ENCODE data around the gene BPIFB3.

The BPIFB3 gene

GRCh38 chr20:33065785-33066184 lies 12.1 kb downstream of the BPIFB3 start:
- TF ChIP-seq POLR2AphosphoS5 (IDR thresholded peaks at IDR 0.05; ENCODE audit: low read depth, low read length) (no peak), TAF1 (IDR thresholded peaks at IDR 0.05; ENCODE audit: low read depth, low read length) (no peak), POU2F2 (IDR thresholded peaks at IDR 0.05; ENCODE audit: low read depth, low read length) (no peak)
- FAIRE-seq: no peak

DNA sequence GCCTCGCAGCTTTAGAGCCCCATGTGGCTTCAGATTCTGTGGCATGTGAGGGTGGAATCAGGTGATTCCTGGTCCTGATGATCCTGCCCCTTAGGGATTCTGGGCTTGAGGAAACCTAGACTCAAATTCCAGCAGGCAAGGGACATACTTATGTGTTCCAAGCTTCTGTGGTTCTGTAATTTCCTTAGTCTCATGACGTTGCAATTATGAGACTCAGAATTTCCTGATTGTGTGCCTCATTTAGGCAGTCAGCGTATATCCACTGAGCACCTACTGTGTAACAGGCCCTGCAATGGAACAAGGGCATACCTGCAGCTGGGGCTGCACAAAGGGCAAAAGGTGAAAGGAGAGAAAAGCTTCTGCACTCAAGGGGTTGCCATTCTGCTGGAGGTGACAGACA lies 14.1 kb downstream of the BPIFB3 start:
- TF ChIP-seq POU2F2 (IDR thresholded peaks at IDR 0.05; ENCODE audit: low read depth, low read length) (no peak), PAX5 (IDR thresholded peaks at IDR 0.05; ENCODE audit: insufficient read depth, low read length, severe bottlenecking) (no peak), POLR2AphosphoS5 (IDR thresholded peaks at IDR 0.05; ENCODE audit: low read depth, low read length) (no peak), SPI1 (IDR thresholded peaks at IDR 0.05; ENCODE audit: low read depth, low read length) (no peak), POLR2A (IDR thresholded peaks at IDR 0.05; ENCODE audit: low read depth, low read length) (no peak)
- FAIRE-seq (no peak), DNase-seq (ENCODE audit: insufficient read length, low spot score) (no peak)

More at GRCh38 chr20:33065785-33066184, 12.1 kb downstream of the BPIFB3 start:
- no peak for DNase-seq (ENCODE audit: insufficient read length, low spot score)

DNA sequence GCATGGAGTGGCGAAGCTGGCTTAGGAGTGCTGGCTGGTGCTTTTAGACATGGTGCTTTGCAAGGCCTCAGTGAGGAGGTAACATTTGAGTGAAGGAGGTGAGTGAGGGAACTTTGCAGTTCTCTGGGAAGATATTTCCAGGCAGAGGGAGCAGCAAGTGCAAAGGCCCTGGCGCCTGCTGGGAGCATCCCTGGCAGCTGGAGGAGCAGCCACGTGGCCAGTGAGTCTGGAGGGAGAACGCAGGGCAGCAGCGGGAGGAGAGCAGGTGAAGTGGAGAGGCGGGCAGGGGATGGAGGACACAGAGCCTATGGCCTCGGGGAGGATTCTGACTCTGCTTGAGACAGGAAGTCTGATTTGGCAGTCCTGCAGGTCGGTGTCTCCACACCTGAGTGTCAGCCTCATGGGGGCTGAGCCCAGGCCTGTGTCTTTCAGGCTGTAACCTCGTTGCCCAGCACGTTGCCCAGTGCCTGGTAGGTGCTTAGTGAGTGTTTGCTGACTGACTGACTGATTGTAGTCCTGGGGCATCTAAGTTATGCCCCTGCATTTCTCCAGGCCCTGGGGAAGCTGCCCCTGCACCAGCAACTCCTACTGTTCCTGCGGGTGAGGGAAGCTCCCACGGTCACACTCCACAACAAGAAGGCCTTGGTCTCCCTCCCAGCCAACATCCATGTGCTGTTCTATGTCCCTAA lies 14.7 kb downstream of the BPIFB3 start:
- no peak for TF ChIP-seq POU2F2 (IDR thresholded peaks at IDR 0.05; ENCODE audit: low read depth, low read length)
- no peak for TF ChIP-seq PAX5 (IDR thresholded peaks at IDR 0.05; ENCODE audit: insufficient read depth, low read length, severe bottlenecking)
- no peak for TF ChIP-seq POLR2A (IDR thresholded peaks at IDR 0.05; ENCODE audit: low read depth, low read length)
- no peak for TF ChIP-seq POLR2AphosphoS5 (IDR thresholded peaks at IDR 0.05; ENCODE audit: low read depth, low read length)
- TF ChIP-seq TAF1 (IDR thresholded peaks at IDR 0.05; ENCODE audit: low read depth, low read length): no peak
- TF ChIP-seq SPI1 (IDR thresholded peaks at IDR 0.05; ENCODE audit: low read depth, low read length): no peak
- FAIRE-seq (no peak), DNase-seq (ENCODE audit: insufficient read length, low spot score) (no peak)

DNA sequence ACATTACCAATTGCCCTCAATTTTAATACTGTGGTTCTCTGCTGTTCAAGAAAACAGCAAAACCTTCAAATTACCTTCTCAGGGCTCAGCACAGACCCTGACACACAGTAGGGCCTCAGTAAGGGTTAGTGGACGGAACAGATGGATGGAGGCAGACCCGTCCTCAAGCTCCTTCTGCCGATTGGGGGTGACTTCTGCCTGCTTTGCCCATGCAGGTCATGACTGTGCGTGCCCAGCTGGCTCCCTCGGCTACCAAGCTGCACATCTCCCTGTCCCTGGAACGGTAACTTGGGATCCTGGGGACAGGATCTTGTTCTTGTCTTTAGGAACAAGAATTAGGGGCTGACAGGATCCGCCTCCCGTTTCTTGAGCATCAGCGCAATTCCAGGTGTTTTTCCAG lies 16.0 kb downstream of the BPIFB3 start:
- FAIRE-seq: no peak
- no peak for DNase-seq (ENCODE audit: insufficient read length, low spot score)
- no peak for TF ChIP-seq POU2F2 (IDR thresholded peaks at IDR 0.05; ENCODE audit: low read depth, low read length)
- TF ChIP-seq SPI1 (IDR thresholded peaks at IDR 0.05; ENCODE audit: low read depth, low read length): no peak

GRCh38 chr20:33070111-33071053 lies 16.7 kb downstream of the BPIFB3 start:
- DNase-seq (ENCODE audit: insufficient read length, low spot score) (no peak), FAIRE-seq (no peak)
- no peak for TF ChIP-seq POLR2AphosphoS5 (IDR thresholded peaks at IDR 0.05; ENCODE audit: low read depth, low read length)
- TF ChIP-seq TAF1 (IDR thresholded peaks at IDR 0.05; ENCODE audit: low read depth, low read length): no peak

GRCh38 chr20:33071198-33071597 lies 17.5 kb downstream of the BPIFB3 start:
- FAIRE-seq (no peak), DNase-seq (ENCODE audit: insufficient read length, low spot score) (no peak)
- TF ChIP-seq PAX5 (IDR thresholded peaks at IDR 0.05; ENCODE audit: insufficient read depth, low read length, severe bottlenecking) (no peak), TAF1 (IDR thresholded peaks at IDR 0.05; ENCODE audit: low read depth, low read length) (no peak), POLR2AphosphoS5 (IDR thresholded peaks at IDR 0.05; ENCODE audit: low read depth, low read length) (no peak), POLR2A (IDR thresholded peaks at IDR 0.05; ENCODE audit: low read depth, low read length) (no peak), SPI1 (IDR thresholded peaks at IDR 0.05; ENCODE audit: low read depth, low read length) (no peak), POU2F2 (IDR thresholded peaks at IDR 0.05; ENCODE audit: low read depth, low read length) (no peak)

- TF ChIP-seq TAF1 (IDR thresholded peaks at IDR 0.05; ENCODE audit: low read depth, low read length) (no peak), POLR2A (IDR thresholded peaks at IDR 0.05; ENCODE audit: low read depth, low read length) (no peak), PAX5 (IDR thresholded peaks at IDR 0.05; ENCODE audit: insufficient read depth, low read length, severe bottlenecking) (no peak), POLR2AphosphoS5 (IDR thresholded peaks at IDR 0.05; ENCODE audit: low read depth, low read length) (no peak), SPI1 (IDR thresholded peaks at IDR 0.05; ENCODE audit: low read depth, low read length) (no peak), POU2F2 (IDR thresholded peaks at IDR 0.05; ENCODE audit: low read depth, low read length) (no peak)
- DNase-seq (ENCODE audit: insufficient read length, low spot score) (no peak), FAIRE-seq (no peak)
Measured at GRCh38 chr20:33072362-33072761, 18.7 kb downstream of the BPIFB3 start.

- FAIRE-seq (no peak), DNase-seq (ENCODE audit: insufficient read length, low spot score) (no peak)
- no peak for TF ChIP-seq TAF1 (IDR thresholded peaks at IDR 0.05; ENCODE audit: low read depth, low read length)
- TF ChIP-seq POU2F2 (IDR thresholded peaks at IDR 0.05; ENCODE audit: low read depth, low read length): no peak
- no peak for TF ChIP-seq PAX5 (IDR thresholded peaks at IDR 0.05; ENCODE audit: insufficient read depth, low read length, severe bottlenecking)
- TF ChIP-seq POLR2AphosphoS5 (IDR thresholded peaks at IDR 0.05; ENCODE audit: low read depth, low read length): no peak
- no peak for TF ChIP-seq POLR2A (IDR thresholded peaks at IDR 0.05; ENCODE audit: low read depth, low read length)
- no peak for TF ChIP-seq SPI1 (IDR thresholded peaks at IDR 0.05; ENCODE audit: low read depth, low read length)
Measured at GRCh38 chr20:33072813-33073212, 19.1 kb downstream of the BPIFB3 start.

DNA sequence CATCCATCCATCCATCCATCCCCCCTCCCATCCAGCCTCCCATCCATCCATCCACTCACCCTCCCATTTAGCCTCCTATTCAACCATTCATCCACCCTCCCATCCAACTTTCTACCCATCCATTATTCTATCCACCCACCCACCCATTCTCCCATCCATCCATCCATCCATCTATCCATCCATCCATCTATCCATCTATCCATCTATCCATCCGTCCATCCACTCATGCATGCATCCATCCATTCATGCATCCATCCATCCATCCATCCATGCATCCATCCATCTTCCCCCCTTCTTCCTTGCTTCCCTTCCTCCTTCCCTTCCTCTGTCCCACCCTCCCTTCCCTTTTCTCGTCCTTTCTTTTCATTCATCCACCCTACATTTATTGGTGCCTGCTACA lies 21.0 kb downstream of the BPIFB3 start:
- DNase-seq (ENCODE audit: insufficient read length, low spot score): no peak
- no peak for FAIRE-seq
- TF ChIP-seq POLR2AphosphoS5 (IDR thresholded peaks at IDR 0.05; ENCODE audit: low read depth, low read length) (no peak), PAX5 (IDR thresholded peaks at IDR 0.05; ENCODE audit: insufficient read depth, low read length, severe bottlenecking) (no peak), SPI1 (IDR thresholded peaks at IDR 0.05; ENCODE audit: low read depth, low read length) (no peak), POLR2A (IDR thresholded peaks at IDR 0.05; ENCODE audit: low read depth, low read length) (no peak), POU2F2 (IDR thresholded peaks at IDR 0.05; ENCODE audit: low read depth, low read length) (no peak), TAF1 (IDR thresholded peaks at IDR 0.05; ENCODE audit: low read depth, low read length) (no peak)

GRCh38 chr20:33075281-33075680 lies 21.6 kb downstream of the BPIFB3 start:
- FAIRE-seq: no peak
- DNase-seq (ENCODE audit: insufficient read length, low spot score): no peak
- TF ChIP-seq TAF1 (IDR thresholded peaks at IDR 0.05; ENCODE audit: low read depth, low read length) (no peak), PAX5 (IDR thresholded peaks at IDR 0.05; ENCODE audit: insufficient read depth, low read length, severe bottlenecking) (no peak), POU2F2 (IDR thresholded peaks at IDR 0.05; ENCODE audit: low read depth, low read length) (no peak), POLR2AphosphoS5 (IDR thresholded peaks at IDR 0.05; ENCODE audit: low read depth, low read length) (no peak), SPI1 (IDR thresholded peaks at IDR 0.05; ENCODE audit: low read depth, low read length) (no peak), POLR2A (IDR thresholded peaks at IDR 0.05; ENCODE audit: low read depth, low read length) (no peak)
